IPS-18c (cell line): Measurements from ENCODE around the gene ARHGAP19.

Source experiments
- H3K4me3 ChIP-seq: 2 replicates; pipeline ENCODE4 v1.7.0; 2013; ENCODE audit warnings: low read depth, mild to moderate bottlenecking, low read length, moderate library complexity; ENCODE audit not compliant: insufficient read depth
- H3K9me3 ChIP-seq: one replicate; pipeline ENCODE4 v1.6.1; 2013; ENCODE audit warnings: mild to moderate bottlenecking, low read length, moderate library complexity; ENCODE audit not compliant: control insufficient read depth, insufficient read depth

The ARHGAP19 gene

DNA sequence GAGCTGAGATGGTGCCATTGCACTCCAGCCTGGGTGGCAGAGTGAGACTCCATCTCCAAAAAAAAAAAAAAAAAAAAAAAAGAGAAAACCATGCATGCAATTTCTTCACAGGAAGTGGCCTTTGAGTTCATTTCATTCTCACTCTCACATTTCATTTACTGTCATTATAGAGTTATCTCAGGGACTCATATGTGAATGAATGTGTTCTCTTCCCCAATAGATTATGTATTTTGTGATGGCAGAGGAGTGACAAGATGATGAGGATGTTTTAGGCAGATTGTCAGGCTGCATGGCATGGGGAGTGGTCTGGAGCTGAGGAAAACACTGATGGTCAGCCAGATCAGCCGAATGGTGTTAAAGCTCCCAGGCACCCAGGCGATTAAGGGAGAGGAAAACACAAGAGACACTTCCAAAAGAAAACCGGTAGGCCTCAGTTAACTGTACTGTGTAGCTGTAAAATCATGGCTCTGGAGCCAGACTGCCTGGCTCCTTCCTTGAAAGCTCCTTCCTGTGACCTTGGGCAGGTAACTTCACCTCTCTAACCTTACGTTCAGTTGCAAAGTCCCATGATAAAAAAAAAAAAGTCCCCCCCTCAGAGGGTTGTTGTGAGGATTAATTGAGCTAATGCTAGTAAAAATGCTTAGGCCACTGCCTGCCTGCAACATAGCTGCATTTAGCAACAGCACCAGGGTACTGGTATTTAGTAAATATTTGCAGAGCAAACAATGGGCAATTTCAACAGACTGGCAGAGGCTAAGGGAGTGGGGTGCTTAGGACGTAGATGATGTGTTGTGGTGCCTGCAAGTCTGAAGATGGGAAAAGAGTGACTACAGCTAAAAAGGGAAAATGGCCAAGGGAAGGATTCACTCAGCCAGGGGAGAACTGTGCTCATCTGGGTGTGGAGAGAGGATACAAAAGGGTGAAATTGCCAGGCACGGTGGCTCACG is 35.2 kb upstream of the ARHGAP19 start:
- H3K9me3 ChIP-seq = peaks cover under 1% of the 10 kb centered on the region
- no peak overlapping the region for H3K4me3 ChIP-seq

DNA sequence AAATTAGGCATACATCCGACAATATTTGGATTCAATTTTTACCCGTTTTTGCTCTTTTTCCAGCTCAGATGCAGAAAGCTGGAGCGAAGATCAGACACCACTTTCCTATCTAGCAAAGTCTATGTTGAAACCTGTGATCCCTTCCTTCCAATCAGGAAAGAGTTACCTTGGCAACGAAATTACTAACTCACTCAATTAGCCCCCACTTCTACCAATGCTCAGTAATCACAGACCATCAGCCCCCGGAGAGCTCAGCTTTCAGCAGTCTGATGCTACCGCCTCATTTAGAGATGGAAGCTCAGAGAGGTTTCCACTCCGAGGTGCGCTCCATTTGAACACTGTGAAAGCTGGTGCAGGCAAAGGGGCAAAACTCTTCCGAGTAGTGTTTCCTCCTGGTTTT is 33.3 kb upstream of the ARHGAP19 start:
- Histone ChIP-seq H3K9me3 (no peaks in the 10 kb centered on the region), H3K4me3 (no peak overlapping the region)

DNA sequence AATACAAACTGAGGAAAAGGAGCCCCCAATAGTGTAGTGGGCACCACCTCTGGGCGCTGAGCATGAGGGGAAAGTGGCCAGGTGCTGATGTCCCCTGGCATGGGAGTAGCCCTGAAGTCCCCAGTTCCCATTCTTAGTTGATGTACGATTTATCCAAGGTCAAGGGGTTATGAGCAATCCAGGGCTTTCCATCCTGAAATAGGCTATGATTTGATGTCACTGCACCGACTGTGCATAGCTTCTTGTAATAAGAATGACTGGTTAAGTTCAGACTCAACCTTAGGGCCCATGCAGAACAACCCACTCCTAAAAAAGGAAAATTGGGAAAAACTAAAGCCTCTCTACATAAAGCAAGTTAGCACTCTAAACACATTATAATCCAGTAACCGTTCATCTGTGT is 31.1 kb upstream of the ARHGAP19 start:
- Histone ChIP-seq H3K4me3 (no peak overlapping the region), H3K9me3 (no peaks in the 10 kb centered on the region)

DNA sequence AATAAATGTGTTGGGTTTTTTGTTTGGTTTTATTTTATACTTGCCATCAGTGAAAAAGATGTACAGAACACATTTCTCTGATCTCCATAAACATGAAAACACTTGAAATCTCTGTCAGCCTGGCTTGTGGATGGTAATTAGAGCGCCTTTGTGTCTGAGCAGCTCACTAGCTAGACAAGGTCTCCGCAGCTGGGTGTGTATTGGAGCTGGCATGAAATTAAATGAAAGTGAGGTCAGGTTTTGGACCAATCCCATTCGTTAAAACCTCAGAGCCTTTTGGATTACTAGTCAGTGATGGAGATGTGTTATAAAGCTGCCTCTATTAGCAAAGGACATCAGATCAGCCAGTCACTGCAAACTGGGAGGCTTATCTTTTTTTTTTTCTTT is 29.4 kb upstream of the ARHGAP19 start:
- Histone ChIP-seq H3K4me3 (no peak overlapping the region; the same call in 1 of the 2 replicates), H3K9me3 (no peaks in the 10 kb centered on the region)

DNA sequence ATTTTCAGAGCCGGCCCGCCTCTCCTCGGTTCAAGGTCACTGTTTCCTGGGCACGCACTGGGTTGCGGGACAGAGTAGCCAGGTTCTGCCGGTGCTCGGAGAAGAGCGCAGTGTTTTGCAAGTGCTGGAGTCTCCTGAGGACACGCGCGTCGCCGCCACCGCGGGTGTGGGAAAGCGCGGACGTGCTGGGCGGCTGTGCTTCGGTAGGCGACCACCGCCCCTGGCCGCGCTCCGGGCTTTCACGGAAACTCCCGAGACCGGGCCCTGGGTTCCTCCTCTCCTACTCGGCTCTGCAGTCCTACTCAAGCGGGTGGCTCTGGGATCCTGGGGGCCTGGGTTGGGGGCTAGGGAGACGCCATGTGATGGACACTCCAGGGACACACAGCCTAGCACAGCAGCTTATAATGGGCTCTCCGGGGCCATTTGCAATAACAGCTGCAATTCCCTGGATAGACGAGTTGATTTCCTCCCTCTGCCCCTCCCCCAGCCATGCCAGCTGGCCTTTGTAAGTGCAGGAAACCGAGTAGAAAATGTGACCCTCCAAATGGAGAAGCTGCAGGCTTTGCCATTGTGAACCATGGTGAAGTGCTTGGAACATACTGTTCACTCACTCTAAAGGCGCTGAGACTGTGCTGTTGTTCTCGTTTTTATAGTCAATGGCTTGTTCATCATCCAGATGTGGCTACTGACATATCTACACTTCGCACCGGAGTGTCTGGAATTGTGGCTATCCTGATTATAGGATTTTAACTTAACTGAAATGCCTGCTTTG is 28.8 kb upstream of the ARHGAP19 start:
- no peaks in the 10 kb centered on the region for H3K9me3 ChIP-seq
- peak overlapping the region; percentile 83 for H3K4me3 ChIP-seq

DNA sequence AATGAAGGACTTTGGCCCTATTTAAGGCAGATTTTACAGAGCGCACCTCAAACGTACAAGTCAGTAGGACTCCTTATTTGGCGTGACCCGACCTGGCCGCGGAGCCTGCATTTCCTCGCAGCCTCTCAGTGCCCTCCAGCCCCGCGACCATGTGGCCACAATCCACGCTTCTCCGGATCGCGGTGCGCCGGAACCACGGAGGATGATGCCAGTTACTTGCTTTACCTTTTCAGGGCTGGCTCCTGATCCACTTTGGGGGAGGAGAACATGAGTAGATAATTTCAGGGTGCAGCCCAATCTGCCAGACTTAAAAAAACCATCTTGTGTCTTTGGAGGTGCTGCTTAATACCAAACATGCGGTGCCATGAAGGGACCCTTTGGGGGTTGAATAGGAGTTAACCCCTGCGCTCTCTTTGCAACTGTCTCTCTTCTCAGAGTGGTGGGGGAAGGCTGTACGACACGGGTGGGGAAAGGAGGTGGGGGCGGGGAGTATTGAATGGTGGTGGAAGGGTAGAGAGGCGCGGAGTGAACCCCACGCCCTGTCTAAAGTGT is 28.1 kb upstream of the ARHGAP19 start:
- H3K4me3 ChIP-seq = peak overlapping the region; percentile 83
- H3K9me3 ChIP-seq = no peaks in the 10 kb centered on the region

DNA sequence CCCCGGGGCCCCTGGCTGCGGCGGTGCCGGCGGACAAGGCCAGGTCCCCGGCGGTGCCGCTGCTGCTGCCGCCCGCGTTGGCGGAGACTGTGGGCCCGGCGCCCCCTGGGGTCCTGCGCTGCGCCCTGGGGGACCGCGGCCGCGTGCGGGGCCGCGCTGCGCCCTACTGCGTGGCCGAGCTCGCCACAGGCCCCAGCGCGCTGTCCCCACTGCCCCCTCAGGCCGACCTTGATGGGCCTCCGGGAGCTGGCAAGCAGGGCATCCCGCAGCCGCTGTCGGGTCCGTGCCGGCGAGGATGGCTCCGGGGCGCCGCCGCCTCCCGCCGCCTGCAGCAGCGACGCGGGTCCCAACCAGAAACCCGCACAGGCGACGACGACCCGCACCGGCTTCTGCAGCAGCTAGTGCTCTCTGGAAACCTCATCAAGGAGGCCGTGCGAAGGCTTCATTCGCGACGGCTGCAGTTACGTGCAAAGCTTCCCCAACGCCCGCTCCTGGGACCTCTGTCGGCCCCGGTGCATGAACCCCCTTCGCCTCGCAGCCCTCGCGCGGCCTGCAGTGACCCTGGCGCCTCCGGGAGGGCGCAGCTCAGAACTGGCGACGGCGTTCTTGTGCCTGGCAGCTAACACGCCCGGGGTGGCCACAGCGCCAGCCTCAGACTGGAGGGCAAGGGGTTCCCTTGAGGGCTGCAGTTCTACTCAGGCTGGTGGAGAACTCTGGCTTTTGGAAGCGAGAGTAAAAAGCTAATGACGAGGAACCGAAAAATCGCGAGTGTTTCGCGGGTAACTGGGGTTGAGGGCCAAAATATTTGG is 27.4 kb upstream of the ARHGAP19 start:
- Histone ChIP-seq H3K4me3 (peak overlapping the region; percentile 83), H3K9me3 (no peaks in the 10 kb centered on the region)

DNA sequence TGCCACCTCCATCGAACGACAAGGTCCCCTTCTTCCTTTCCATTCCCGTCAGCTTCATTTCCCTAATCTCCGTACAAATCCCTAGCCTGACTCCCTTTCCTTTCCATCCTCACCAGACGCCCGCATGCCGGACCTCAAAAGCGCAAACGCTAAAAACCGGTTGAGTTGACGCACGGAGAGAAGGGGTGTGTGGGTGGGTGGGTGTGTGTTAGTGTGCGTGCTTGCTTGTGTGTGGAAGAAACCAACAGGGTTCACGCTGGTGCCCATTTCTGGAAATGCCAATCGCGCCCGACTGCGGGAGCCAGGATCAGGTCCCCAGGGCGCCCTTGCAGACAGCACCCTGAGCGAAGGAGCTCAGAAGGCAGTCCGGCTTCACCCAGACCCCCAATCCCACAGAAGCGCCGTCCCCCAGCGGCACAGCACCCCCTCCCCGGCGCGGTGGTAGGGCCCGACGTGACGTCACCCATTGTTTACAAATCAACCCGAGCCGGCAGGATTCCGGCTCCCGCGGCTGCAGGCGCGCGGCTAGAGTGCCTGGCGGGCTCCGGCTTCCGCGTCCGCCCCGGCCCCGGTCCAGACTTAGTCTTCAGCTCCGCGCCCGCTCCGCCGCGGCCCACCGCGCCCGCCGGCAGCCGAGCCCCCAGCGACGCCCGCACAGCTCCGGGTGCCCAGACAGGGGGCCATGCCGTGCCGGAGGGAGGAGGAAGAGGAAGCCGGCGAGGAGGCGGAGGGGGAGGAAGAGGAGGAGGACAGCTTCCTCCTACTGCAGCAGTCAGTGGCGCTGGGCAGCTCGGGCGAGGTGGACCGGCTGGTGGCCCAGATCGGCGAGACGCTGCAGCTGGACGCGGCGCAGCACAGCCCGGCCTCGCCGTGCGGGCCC is 26.6 kb upstream of the ARHGAP19 start, which contains the start of gene FRAT1:
TSS of gene FRAT1 (plus strand) at position 500 of the 880 bp plus-strand sequence. CDS start at position 683, 183 bp downstream.
- H3K9me3 ChIP-seq = no peaks in the 10 kb centered on the region
- peak within 1 kb of the TSS; percentile 83 for H3K4me3 ChIP-seq

DNA sequence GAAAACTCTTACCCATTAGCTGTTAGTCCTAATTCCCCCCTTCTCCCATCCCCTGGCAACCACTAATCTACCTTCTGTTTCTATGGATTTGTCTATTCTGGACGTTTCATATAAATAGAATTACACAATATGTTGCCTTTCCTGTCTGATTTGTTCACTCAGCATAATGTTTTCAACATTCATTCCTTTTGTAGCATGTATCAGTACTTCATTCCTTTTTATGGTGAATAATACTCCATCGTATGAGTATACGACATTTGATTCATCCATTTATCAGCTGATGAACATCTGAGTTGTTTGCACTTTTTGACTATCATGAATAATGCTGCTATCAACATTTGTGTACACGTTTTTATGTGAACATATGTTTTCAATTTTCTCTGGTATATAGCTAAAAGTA is 22.2 kb upstream of the ARHGAP19 start:
- H3K9me3 ChIP-seq = no peaks in the 10 kb centered on the region
- no peak overlapping the region for H3K4me3 ChIP-seq

DNA sequence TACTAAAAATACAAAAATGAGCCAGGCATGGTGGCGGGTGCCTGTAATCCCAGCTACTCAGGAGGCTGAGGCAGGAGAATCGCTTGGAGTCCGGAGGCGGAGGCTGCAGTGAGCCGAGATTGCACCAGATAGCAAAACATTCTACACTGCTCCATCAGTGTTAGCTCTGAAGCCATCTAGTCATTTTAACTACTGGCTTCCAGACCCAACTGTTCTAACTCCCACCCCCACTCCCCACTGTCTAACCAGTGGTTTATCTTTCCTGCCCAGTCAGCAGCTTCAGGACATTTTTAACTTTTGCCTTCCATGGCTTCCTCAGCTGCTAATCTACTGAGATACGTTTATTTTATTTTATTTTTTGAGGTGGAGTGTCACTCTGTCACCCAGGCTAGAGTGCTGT is 20.5 kb upstream of the ARHGAP19 start:
- no peaks in the 10 kb centered on the region for H3K9me3 ChIP-seq
- H3K4me3 ChIP-seq = no peak overlapping the region

DNA sequence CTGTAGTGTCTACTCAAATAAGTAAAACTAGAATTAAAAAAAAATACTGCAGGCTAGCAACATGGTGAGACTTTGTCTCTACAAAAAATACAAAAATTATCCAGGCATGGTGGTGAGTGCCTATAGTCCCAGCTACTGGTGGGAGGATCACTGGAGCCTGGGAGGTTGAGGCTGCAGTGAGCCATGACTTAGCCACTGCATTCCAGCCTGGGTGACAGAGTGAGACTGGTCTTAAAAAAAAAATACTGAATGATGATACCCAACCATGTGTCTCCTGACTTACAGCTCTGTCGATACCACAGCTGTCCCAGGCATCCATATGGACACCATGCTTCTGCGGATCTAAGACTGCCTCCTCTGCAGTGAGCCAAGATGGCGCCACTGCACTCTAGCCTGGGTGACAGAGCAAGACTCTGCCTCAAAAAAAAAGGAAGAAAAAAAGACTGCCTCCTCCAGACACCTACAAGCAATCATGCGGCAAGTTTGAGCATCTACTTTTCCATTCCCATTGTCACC is 18.7 kb upstream of the ARHGAP19 start:
- H3K4me3 ChIP-seq = no peak overlapping the region
- H3K9me3 ChIP-seq = no peaks in the 10 kb centered on the region

DNA sequence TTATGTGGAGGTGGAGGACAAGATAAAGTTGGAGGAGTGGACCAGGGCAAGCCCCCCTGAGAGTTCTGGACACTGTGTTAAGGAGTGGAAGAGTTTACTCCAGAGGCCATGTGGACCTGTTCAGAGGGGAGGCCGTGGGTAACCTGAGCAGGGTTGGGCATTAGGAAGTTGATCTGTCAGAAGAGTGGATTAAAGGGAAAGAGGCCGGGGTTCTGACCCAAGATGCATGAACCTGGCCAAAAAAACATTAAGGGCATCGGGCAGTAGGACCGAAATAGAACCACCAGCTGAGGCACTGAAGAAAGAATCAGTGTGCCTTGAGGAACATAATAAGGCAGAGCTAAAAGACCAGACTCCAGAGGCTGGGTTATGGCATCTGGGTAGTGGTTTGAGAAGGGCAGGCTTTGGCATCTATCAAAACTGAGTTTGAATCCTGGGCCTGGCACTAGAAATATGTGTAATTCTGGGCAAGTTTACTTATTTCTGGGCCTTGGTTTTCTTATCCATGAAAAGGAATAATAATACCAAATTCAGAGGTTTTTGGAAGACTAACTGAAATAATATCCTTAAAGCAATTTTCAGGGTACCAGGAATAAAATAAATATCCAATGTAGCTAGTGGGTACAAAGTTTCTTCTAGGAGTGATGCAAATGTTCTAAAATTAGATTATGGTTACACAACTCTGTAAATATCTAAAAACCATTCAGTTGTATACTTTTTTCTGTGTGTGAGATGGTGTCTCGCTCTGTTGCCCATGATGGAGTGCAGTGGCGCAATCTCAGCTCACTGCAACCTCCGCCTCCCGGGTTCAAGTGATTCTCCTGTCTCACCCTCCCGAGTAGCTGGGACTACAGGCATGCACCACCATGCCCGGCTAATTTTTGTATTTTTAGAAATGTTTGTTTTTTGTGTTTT is 15.7 kb upstream of the ARHGAP19 start:
- Histone ChIP-seq H3K9me3 (no peaks in the 10 kb centered on the region), H3K4me3 (no peak overlapping the region)

DNA sequence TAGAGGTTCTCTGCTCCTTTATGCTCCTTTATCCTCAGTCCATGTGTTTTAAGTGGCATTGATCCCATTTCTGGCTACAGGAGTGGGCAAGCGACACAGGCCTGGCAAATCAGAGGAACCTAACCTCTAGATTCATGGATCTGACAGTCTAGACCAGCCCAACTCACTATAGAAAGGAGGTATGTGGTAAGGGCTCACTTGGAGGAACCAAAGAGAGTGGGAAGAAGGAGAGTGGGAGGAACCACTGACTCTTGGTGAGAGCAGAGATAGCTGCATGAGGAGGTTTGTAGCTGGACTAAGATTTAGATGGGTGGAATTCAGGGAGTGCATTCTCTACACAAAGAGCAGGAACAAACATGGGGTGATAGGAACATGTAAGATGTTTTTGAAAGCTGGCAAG is 15.0 kb upstream of the ARHGAP19 start:
- H3K4me3 ChIP-seq = no peak overlapping the region

DNA sequence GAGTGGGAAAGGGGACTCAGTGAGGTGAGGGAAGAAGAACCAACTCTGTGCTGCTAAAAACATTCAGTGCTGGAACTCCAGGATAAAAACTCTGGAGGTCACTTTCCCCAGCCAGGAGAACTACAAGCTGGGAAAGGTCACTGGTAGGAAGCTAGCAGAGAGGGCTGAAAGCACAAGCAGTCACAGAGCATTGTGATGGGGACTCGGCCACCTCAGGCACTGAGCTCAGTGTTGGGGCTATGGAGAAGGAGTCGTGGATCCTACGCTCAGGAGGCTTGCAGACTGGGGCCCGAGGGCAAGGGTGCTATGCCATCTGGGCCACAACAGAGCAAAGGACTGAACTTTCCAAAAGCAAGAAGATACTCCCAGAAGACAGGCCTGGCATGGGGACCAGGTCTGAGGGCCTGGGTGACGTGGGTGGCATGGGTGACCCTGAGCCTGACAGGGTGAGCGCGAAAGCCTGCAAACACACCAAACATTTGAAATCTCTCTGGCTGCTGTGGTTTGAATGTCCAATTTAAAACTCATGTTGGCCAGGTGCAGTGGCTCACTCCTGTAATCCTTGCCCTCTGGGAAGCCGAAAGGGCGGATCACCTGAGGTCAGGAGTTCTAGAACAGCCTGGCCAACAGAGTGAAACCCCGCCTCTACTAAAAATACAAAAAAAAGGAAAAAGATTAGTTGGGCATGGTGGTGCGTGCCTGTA is 9.8 kb upstream of the ARHGAP19 start:
- Histone ChIP-seq H3K4me3 (no peak overlapping the region), H3K9me3 (no peaks in the 10 kb centered on the region)

More for the DNA sequence above, 15.0 kb upstream of the ARHGAP19 start:
- no peaks in the 10 kb centered on the region for H3K9me3 ChIP-seq

DNA sequence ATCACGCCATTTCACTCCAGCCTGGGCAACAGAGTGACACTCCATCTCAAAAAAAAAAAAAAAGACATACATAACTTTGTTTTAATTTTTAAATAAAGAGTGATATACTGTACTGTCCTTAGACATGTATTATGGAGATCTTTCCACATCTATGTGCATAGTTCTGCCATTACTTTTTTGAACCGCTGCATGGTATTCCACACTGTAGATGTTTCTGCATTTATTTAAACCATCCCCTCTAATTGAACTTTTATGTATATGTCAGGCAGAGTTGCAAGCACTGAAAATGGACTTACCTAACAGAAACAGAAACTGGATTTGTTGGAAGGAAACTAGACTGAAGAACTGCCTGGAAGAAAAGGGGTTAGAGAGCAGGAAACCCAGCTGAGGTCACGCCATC is 8.5 kb upstream of the ARHGAP19 start:
- H3K4me3 ChIP-seq = no peak overlapping the region
- H3K9me3 ChIP-seq = no peaks in the 10 kb centered on the region
